WTC11 (cell line): ENCODE results near the gene FFAR4. TPM values are rescaled to one million over a fixed set of nuclear protein-coding genes. Genes with fewer than 3 reads are reported as not detected.

Experiments
- ATAC-seq: fragments of 200-7000 bp; cut with Tn5 transposase; 2 replicates; pipeline ENCODE4 v1.10.0; 2021; ENCODE audit warnings: mild to moderate bottlenecking, moderate library complexity
- Bru-seq: library from RNA; stranded (reverse); fragments of 400-500 nt; gene quantifications from one replicate; lab custom pipeline; 2021; lab: Mats Ljungman, UMichigan
- CTCF ChIA-PET: fragments of 300-600 bp; sonication (Branson Sonifier 250); formaldehyde crosslinking; loops from one replicate; lab custom pipeline; 2021; ENCODE audit warnings: antibody characterized with exemption; lab: Charles Lee
- POLR2A ChIA-PET: fragments of 350-600 bp; sonication (Branson Sonifier 250); formaldehyde crosslinking; loops from one replicate; lab custom pipeline; 2021; ENCODE audit warnings: antibody characterized with exemption; lab: Charles Lee
- DNase-seq: peaks from one replicate; pipeline ENCODE4 v3.0.0; 2021; ENCODE audit warnings: low spot score
- H3K27ac Mint-ChIP-seq: 2 replicates; pipeline ENCODE4 v1.8.0; 2021; ENCODE audit warnings: mixed read lengths
- H3K27me3 Mint-ChIP-seq: 2 replicates; pipeline ENCODE4 v1.8.0; 2021; ENCODE audit warnings: low read depth, mild to moderate bottlenecking, moderate library complexity, mixed read lengths
- H3K36me3 Mint-ChIP-seq: 2 replicates; pipeline ENCODE4 v1.8.0; 2021; ENCODE audit warnings: mixed read lengths
- H3K4me1 Mint-ChIP-seq: 2 replicates; pipeline ENCODE4 v1.8.0; 2022; ENCODE audit warnings: mixed read lengths
- H3K4me3 Mint-ChIP-seq: 2 replicates; pipeline ENCODE4 v1.8.0; 2021; ENCODE audit warnings: mild to moderate bottlenecking, moderate library complexity, mixed read lengths
- H3K9me3 Mint-ChIP-seq: 2 replicates; pipeline ENCODE4 v1.8.0; 2021; ENCODE audit warnings: mixed read lengths
- AFF4 ChIP-seq: sonication (generic); formaldehyde crosslinking; IDR thresholded peaks from 2 replicates; pipeline ENCODE4 v1.8.1; 2023; ENCODE audit warnings: mild to moderate bottlenecking, missing genetic modification reagents, borderline replicate concordance
- ARID4B ChIP-seq: sonication (generic); formaldehyde crosslinking; IDR thresholded peaks from 2 replicates; pipeline ENCODE4 v1.8.0; 2023; ENCODE audit warnings: missing genetic modification reagents, mild to moderate bottlenecking, borderline replicate concordance
- CREM ChIP-seq: sonication (generic); formaldehyde crosslinking; IDR thresholded peaks from 2 replicates; pipeline ENCODE4 v1.8.1; 2022; ENCODE audit warnings: mild to moderate bottlenecking, missing genetic modification reagents, moderate library complexity
- FOXK1 ChIP-seq: sonication (generic); formaldehyde crosslinking; IDR thresholded peaks from 2 replicates; pipeline ENCODE4 v1.8.0; 2022; ENCODE audit warnings: mild to moderate bottlenecking, moderate library complexity, missing genetic modification reagents
- GABPB1 ChIP-seq: sonication (generic); formaldehyde crosslinking; IDR thresholded peaks from 2 replicates; pipeline ENCODE4 v1.8.1; 2023; ENCODE audit warnings: mild to moderate bottlenecking, missing genetic modification reagents
- GRHL2 ChIP-seq: fragments of 250-450 bp; sonication (Bioruptor Pico); IDR thresholded peaks from 2 replicates; pipeline ENCODE4 v1.8.0; 2022; ENCODE audit warnings: mild to moderate bottlenecking, moderate library complexity; ENCODE audit not compliant: insufficient replicate concordance, severe bottlenecking
- JAZF1 ChIP-seq: fragments of 250-450 bp; sonication (Bioruptor Pico); IDR thresholded peaks from 2 replicates; pipeline ENCODE4 v1.9.0; 2021; ENCODE audit warnings: moderate library complexity, mild to moderate bottlenecking, inconsistent platforms
- MXD4 ChIP-seq: fragments of 250-450 bp; sonication (Bioruptor Pico); IDR thresholded peaks from 2 replicates; pipeline ENCODE4 v1.8.0; 2021; ENCODE audit warnings: mild to moderate bottlenecking, moderate library complexity, borderline replicate concordance
- MYBL2 ChIP-seq: sonication (generic); formaldehyde crosslinking; IDR thresholded peaks from 2 replicates; pipeline ENCODE4 v1.8.1; 2023; ENCODE audit warnings: mild to moderate bottlenecking, moderate library complexity, missing genetic modification reagents
- OVOL2 ChIP-seq: fragments of 250-450 bp; sonication (Bioruptor Pico); IDR thresholded peaks from 2 replicates; pipeline ENCODE4 v1.9.0; 2021; ENCODE audit warnings: mild to moderate bottlenecking, borderline replicate concordance
- SMAD3 ChIP-seq: sonication (generic); formaldehyde crosslinking; IDR thresholded peaks from 2 replicates; pipeline ENCODE4 v1.8.0; 2022; ENCODE audit warnings: missing genetic modification reagents, mild to moderate bottlenecking, borderline replicate concordance
- TEAD4 ChIP-seq: sonication (generic); formaldehyde crosslinking; IDR thresholded peaks from 2 replicates; pipeline ENCODE4 v1.8.0; 2022; ENCODE audit warnings: mild to moderate bottlenecking, missing genetic modification reagents
- ZBTB21 ChIP-seq: sonication (generic); formaldehyde crosslinking; IDR thresholded peaks from 2 replicates; pipeline ENCODE4 v1.8.1; 2023; ENCODE audit warnings: mild to moderate bottlenecking, missing genetic modification reagents, borderline replicate concordance
- ZNF121 ChIP-seq: sonication (generic); formaldehyde crosslinking; IDR thresholded peaks from 2 replicates; pipeline ENCODE4 v1.8.0; 2023; ENCODE audit warnings: missing genetic modification reagents
- ZNF232 ChIP-seq: sonication (generic); formaldehyde crosslinking; IDR thresholded peaks from 2 replicates; pipeline ENCODE4 v1.8.0; 2022; ENCODE audit warnings: mild to moderate bottlenecking, missing genetic modification reagents
- ZNF317 ChIP-seq: sonication (generic); formaldehyde crosslinking; IDR thresholded peaks from 2 replicates; pipeline ENCODE4 v1.8.1; 2023; ENCODE audit warnings: low read depth, mild to moderate bottlenecking, moderate library complexity, missing genetic modification reagents, borderline replicate concordance
- ZNF396 ChIP-seq: fragments of 250-450 bp; sonication (Bioruptor Pico); IDR thresholded peaks from 2 replicates; pipeline ENCODE4 v1.8.0; 2021; ENCODE audit warnings: mild to moderate bottlenecking, moderate library complexity, borderline replicate concordance
- ZNF671 ChIP-seq: fragments of 250-450 bp; sonication (Bioruptor Pico); IDR thresholded peaks from 2 replicates; pipeline ENCODE4 v1.8.0; 2021; ENCODE audit warnings: mild to moderate bottlenecking
- long read RNA-seq, 3 experiments: library from RNA in 1 of 3; library from capped mRNA in 1 of 3; library from polyadenylated mRNA in 1 of 3; unstranded in 2 of 3; stranded (forward) in 1 of 3; transcript quantifications; one replicate each; pipeline ENCODE4 v2.0.0, GENCODE V29; 2021
- total RNA-seq: library from RNA; stranded (reverse); gene quantifications from 3 replicates; pipeline ENCODE4 v1.2.3, GENCODE V29; 2021
- TF ChIP-seq, protein P1 (sequence below): fragments of 250-450 bp; sonication (Bioruptor Pico); IDR thresholded peaks from 2 replicates; pipeline ENCODE4 v1.8.0; 2021; ENCODE audit warnings: mild to moderate bottlenecking
- TF ChIP-seq, protein P2 (sequence below): sonication (generic); formaldehyde crosslinking; IDR thresholded peaks from 2 replicates; pipeline ENCODE4 v1.8.0; 2022; ENCODE audit warnings: missing genetic modification reagents
- TF ChIP-seq, protein P3 (sequence below): sonication (generic); formaldehyde crosslinking; IDR thresholded peaks from 2 replicates; pipeline ENCODE4 v1.8.1; 2022; ENCODE audit warnings: mild to moderate bottlenecking, moderate library complexity, missing genetic modification reagents

Gene FFAR4
- total RNA-seq (0.07 to 0.15 TPM in 2 of 3 replicates, not detected in the other), Bru-seq, nascent RNA (percentile 8 among the genes with signal in this experiment)
- long read RNA-seq, experiment 1, partial matches to known transcripts, result 0 of 1 reads
- long read RNA-seq, experiment 1, other reads (novel, unspliced or antisense), result 0 of 1 reads
- long read RNA-seq, experiment 2, result 0 reads
- long read RNA-seq, experiment 3, partial matches to known transcripts, result 1 of 1 reads
- long read RNA-seq, experiment 3, other reads (novel, unspliced or antisense), result 0 of 1 reads

- peaks cover 83% of the 10 kb centered on the region for H3K27me3 Mint-ChIP-seq
- CTCF ChIA-PET, result interaction anchor here (0.8 to 2.2 kb wide), 7 partner anchors 12 to 249 kb away, joined by 3 to 18 read pairs (median 4); no protein-coding TSS in a partner anchor
- peaks cover 21% of the 10 kb centered on the region for H3K4me1 Mint-ChIP-seq
- no peaks in the 10 kb centered on the region for H3K36me3 Mint-ChIP-seq
- H3K9me3 Mint-ChIP-seq, result no peaks in the 10 kb centered on the region
- POLR2A ChIA-PET, result no interaction called here
- peak within 1 kb of the TSS; percentile 86 for H3K4me3 Mint-ChIP-seq
- H3K27ac Mint-ChIP-seq, result no peak within 1 kb of the TSS
- ATAC-seq, result peak; percentile 67
- DNase-seq, result peak; percentile 62
- no peak; the same call in 1 of the 2 replicates for TF ChIP-seq SMAD3 (CRISPR knock-in tag)
- no peak for TF ChIP-seq MXD4
- TF ChIP-seq JAZF1 (CRISPR knock-in tag), result no peak
- TF ChIP-seq ZNF396, result no peak
- no peak; the same call in none of the 2 replicates for TF ChIP-seq FOXK1
- TF ChIP-seq TEAD4 (CRISPR knock-in tag), result no peak
- no peak for TF ChIP-seq ZNF232 (CRISPR knock-in tag)
- TF ChIP-seq MYBL2 (CRISPR knock-in tag), result peak; percentile 80; the same call in 1 of the 2 replicates
- TF ChIP-seq, protein P1, sequence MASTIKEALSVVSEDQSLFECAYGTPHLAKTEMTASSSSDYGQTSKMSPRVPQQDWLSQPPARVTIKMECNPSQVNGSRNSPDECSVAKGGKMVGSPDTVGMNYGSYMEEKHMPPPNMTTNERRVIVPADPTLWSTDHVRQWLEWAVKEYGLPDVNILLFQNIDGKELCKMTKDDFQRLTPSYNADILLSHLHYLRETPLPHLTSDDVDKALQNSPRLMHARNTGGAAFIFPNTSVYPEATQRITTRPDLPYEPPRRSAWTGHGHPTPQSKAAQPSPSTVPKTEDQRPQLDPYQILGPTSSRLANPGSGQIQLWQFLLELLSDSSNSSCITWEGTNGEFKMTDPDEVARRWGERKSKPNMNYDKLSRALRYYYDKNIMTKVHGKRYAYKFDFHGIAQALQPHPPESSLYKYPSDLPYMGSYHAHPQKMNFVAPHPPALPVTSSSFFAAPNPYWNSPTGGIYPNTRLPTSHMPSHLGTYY (CRISPR knock-in tag), result no peak
- no peak for TF ChIP-seq ZNF317 (CRISPR knock-in tag)
- TF ChIP-seq OVOL2 (CRISPR knock-in tag), result no peak
- TF ChIP-seq, protein P2, sequence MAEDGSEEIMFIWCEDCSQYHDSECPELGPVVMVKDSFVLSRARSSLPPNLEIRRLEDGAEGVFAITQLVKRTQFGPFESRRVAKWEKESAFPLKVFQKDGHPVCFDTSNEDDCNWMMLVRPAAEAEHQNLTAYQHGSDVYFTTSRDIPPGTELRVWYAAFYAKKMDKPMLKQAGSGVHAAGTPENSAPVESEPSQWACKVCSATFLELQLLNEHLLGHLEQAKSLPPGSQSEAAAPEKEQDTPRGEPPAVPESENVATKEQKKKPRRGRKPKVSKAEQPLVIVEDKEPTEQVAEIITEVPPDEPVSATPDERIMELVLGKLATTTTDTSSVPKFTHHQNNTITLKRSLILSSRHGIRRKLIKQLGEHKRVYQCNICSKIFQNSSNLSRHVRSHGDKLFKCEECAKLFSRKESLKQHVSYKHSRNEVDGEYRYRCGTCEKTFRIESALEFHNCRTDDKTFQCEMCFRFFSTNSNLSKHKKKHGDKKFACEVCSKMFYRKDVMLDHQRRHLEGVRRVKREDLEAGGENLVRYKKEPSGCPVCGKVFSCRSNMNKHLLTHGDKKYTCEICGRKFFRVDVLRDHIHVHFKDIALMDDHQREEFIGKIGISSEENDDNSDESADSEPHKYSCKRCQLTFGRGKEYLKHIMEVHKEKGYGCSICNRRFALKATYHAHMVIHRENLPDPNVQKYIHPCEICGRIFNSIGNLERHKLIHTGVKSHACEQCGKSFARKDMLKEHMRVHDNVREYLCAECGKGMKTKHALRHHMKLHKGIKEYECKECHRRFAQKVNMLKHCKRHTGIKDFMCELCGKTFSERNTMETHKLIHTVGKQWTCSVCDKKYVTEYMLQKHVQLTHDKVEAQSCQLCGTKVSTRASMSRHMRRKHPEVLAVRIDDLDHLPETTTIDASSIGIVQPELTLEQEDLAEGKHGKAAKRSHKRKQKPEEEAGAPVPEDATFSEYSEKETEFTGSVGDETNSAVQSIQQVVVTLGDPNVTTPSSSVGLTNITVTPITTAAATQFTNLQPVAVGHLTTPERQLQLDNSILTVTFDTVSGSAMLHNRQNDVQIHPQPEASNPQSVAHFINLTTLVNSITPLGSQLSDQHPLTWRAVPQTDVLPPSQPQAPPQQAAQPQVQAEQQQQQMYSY, result no peak; the same call in 1 of the 2 replicates
- 0 out of 2 replicates have a peak, but pooled peaks have one; percentile 37 for TF ChIP-seq CREM (CRISPR knock-in tag)
- TF ChIP-seq GRHL2, result no peak
- TF ChIP-seq, protein P3, sequence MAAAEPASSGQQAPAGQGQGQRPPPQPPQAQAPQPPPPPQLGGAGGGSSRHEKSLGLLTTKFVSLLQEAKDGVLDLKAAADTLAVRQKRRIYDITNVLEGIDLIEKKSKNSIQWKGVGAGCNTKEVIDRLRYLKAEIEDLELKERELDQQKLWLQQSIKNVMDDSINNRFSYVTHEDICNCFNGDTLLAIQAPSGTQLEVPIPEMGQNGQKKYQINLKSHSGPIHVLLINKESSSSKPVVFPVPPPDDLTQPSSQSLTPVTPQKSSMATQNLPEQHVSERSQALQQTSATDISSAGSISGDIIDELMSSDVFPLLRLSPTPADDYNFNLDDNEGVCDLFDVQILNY (CRISPR knock-in tag), result no peak
- TF ChIP-seq ZBTB21, result peak; percentile 78; the same call in 1 of the 2 replicates
- TF ChIP-seq ZNF671 (CRISPR knock-in tag), result no peak
- peak; percentile 77; the same call in 1 of the 2 replicates for TF ChIP-seq AFF4 (CRISPR knock-in tag)
- no peak for TF ChIP-seq GABPB1 (CRISPR knock-in tag)
- peak; percentile 51 for TF ChIP-seq ZNF121 (CRISPR knock-in tag)
- no peak; the same call in 1 of the 2 replicates for TF ChIP-seq ARID4B (CRISPR knock-in tag)
These were observed at the start of gene FFAR4 for GRCh38 chr10:93566435-93567276. FFAR4 (plus strand) TSS chr10:93566665; CDS start chr10:93566721, 56 bp downstream.
